SK-N-SH (cell line): Measurements from ENCODE around the gene RELN. TPM values are rescaled to one million over a fixed set of nuclear protein-coding genes. Genes with fewer than 3 reads are reported as not detected.

Experiments used
- CTCF ChIA-PET: fragments of 300-600, 350-600 bp; formaldehyde crosslinking; extraction: SDS; loops from one replicate; lab custom pipeline; 2021; lab: Yijun Ruan, JAX
- POLR2A ChIA-PET: fragments of 350-600 bp; sonication (Branson Sonifier 250); formaldehyde crosslinking; extraction: SDS; loops from one replicate; lab custom pipeline; 2020; ENCODE audit warnings: antibody characterized with exemption, inconsistent platforms; lab: Yijun Ruan, JAX
- DNase-seq: peaks from one replicate; pipeline ENCODE4 v3.0.0; 2012
- H2AFZ ChIP-seq: fragments of 200-600 bp; sonication (generic); 2 replicates; pipeline ENCODE4 v1.8.1; 2016; ENCODE audit warnings: antibody characterized with exemption, mild to moderate bottlenecking, low read depth
- H3F3A ChIP-seq: fragments of 200-600 bp; sonication (generic); replicated peaks from 2 replicates; pipeline ENCODE3; 2016; ENCODE audit warnings: antibody characterized with exemption, mild to moderate bottlenecking; ENCODE audit not compliant: insufficient read depth
- H3K27ac ChIP-seq, 2 experiments: fragments of 200-500 bp in 1 of 2; fragments of 200-600 bp in 1 of 2; sonication (Bioruptor generic) in 1 of 2; sonication (generic), shearing (Covaris generic) in 1 of 2; 2 replicates each; pipeline versions ENCODE4 v1.5.1 to v1.6.1; 2014 to 2016; ENCODE audit warnings: low read depth in 2 of 2, inconsistent platforms in 1 of 2, low read length in 1 of 2, mild to moderate bottlenecking in 1 of 2, mixed read lengths in 1 of 2
- H3K27me3 ChIP-seq: fragments of 200-600 bp; sonication (generic), shearing (Covaris generic); 2 replicates; pipeline ENCODE4 v1.6.1; 2016; ENCODE audit warnings: mixed run types; ENCODE audit not compliant: insufficient read depth
- H3K36me3 ChIP-seq, 2 experiments: fragments of 200-500 bp in 1 of 2; fragments of 200-600 bp in 1 of 2; sonication (Bioruptor generic) in 1 of 2; sonication (generic) in 1 of 2; replicated peaks in 1 of 2; 2 replicates each; pipeline versions ENCODE3 to v1.5.1; 2014 to 2016; ENCODE audit warnings: low read length in 1 of 2, mild to moderate bottlenecking in 1 of 2; ENCODE audit not compliant: insufficient read depth in 2 of 2, control insufficient read depth in 1 of 2
- H3K4me1 ChIP-seq, 2 experiments: fragments of 200-500 bp in 1 of 2; fragments of 200-600 bp in 1 of 2; sonication (Bioruptor generic) in 1 of 2; sonication (generic), shearing (Covaris generic) in 1 of 2; 2 replicates each; pipeline versions ENCODE4 v1.5.1 to v1.6.1; 2014 to 2016; ENCODE audit warnings: low read depth in 1 of 2, low read length in 1 of 2, mixed run types in 1 of 2; ENCODE audit not compliant: insufficient read depth in 2 of 2, control insufficient read depth in 1 of 2
- H3K4me2 ChIP-seq: fragments of 200-600 bp; sonication (generic), shearing (Covaris generic); 2 replicates; pipeline ENCODE4 v1.6.1; 2017; ENCODE audit warnings: mixed run types
- H3K4me3 ChIP-seq, 2 experiments: fragments of 200-500 bp in 1 of 2; fragments of 200-600 bp in 1 of 2; sonication (Bioruptor generic) in 1 of 2; sonication (generic), shearing (Covaris generic) in 1 of 2; 2 replicates each; pipeline versions ENCODE4 v1.5.1 to v1.8.1; 2014 to 2016; ENCODE audit warnings: low read depth in 2 of 2, inconsistent platforms in 1 of 2, low read length in 1 of 2, mild to moderate bottlenecking in 1 of 2, mixed read lengths in 1 of 2, moderate library complexity in 1 of 2
- H3K79me2 ChIP-seq: fragments of 200-600 bp; sonication (generic); 2 replicates; pipeline ENCODE4 v1.8.1; 2017; ENCODE audit warnings: mild to moderate bottlenecking; ENCODE audit not compliant: insufficient read depth
- H3K9ac ChIP-seq: fragments of 200-600 bp; sonication (generic); 2 replicates; pipeline ENCODE4 v1.6.1; 2017; ENCODE audit warnings: mixed run types
- H3K9me2 ChIP-seq: fragments of 200-600 bp; sonication (generic); 2 replicates; pipeline ENCODE4 v1.6.1; 2017; ENCODE audit warnings: mixed run types
- H3K9me3 ChIP-seq: fragments of 200-600 bp; sonication (generic); 2 replicates; pipeline ENCODE4 v1.6.1; 2017; ENCODE audit warnings: mixed run types, mild to moderate bottlenecking, moderate library complexity
- H4K20me1 ChIP-seq: fragments of 200-600 bp; sonication (generic); 2 replicates; pipeline ENCODE4 v1.6.1; 2017; ENCODE audit warnings: mild to moderate bottlenecking, mixed run types; ENCODE audit not compliant: insufficient read depth
- FOSL2 ChIP-seq: IDR thresholded peaks from 2 replicates; pipeline ENCODE4 v1.4.0; 2012; ENCODE audit warnings: low read depth, mild to moderate bottlenecking, moderate library complexity, borderline replicate concordance
- FOXM1 ChIP-seq: IDR thresholded peaks from 2 replicates; pipeline ENCODE4 v1.4.0; 2012; ENCODE audit warnings: low read depth, mild to moderate bottlenecking
- GABPA ChIP-seq: IDR thresholded peaks from 2 replicates; pipeline ENCODE4 v1.4.0; 2012; ENCODE audit warnings: low read depth, mild to moderate bottlenecking
- JUND ChIP-seq: IDR thresholded peaks from 2 replicates; pipeline ENCODE4 v1.4.0; 2012
- NRF1 ChIP-seq: IDR thresholded peaks from 2 replicates; pipeline ENCODE4 v1.6.1; 2012; ENCODE audit warnings: low read depth, mild to moderate bottlenecking, low read length
- RFX5 ChIP-seq: IDR thresholded peaks from 2 replicates; pipeline ENCODE4 v1.6.1; 2012; ENCODE audit warnings: mild to moderate bottlenecking, improper control_type of control experiment, low read length
- RXRA ChIP-seq: IDR thresholded peaks from 2 replicates; pipeline ENCODE4 v1.4.0; 2012; ENCODE audit warnings: low read depth, mild to moderate bottlenecking, borderline replicate concordance
- WGBS: methylation state at CpG from one replicate; pipeline ENCODE4 v1.1.6; 2017; ENCODE audit warnings: low lambda C conversion rate; 5-methylcytosine and 5-hydroxymethylcytosine counted together
- polyA plus RNA-seq, 3 experiments: library from polyadenylated mRNA; depleted of rRNA; stranded (reverse); fragments of >200 nt; gene quantifications; 2 replicates each; pipeline ENCODE4 v1.2.3, GENCODE V29; 2012
- TF ChIP-seq, protein P1 (sequence below): IDR thresholded peaks from 2 replicates; pipeline ENCODE4 v1.6.1; 2012; ENCODE audit warnings: mild to moderate bottlenecking, low read depth, low read length, moderate library complexity
- TF ChIP-seq, protein P2 (sequence below): IDR thresholded peaks from 2 replicates; pipeline ENCODE4 v1.4.0; 2012; ENCODE audit warnings: low read depth, borderline replicate concordance

The RELN gene
- polyA plus RNA-seq, 1 of the 3 experiments (the other 2 are of a cell fraction), result 0.02 TPM

DNA sequence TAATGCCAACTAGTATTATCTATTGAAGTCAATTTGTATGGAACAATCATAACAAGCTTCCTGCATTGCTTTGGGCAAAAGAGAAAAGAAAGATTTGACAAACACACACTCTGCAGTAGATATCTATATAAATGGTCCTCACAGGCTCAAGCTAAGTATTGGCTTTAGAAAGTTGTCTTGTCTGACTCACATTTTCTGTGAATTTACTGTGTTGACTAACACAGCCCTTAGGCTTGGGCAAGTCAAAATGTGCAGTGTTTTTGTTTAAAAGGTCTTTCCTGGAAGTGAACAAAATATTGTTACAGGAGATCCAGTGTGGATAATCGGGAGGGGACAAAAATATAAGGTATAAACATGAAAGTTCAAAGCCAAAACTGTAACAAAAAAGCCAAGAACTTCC is 194.4 kb downstream of the RELN start:
- H3K9ac ChIP-seq, result no peak overlapping the region
- no peaks in the 10 kb centered on the region for H3F3A ChIP-seq
- 13% methylated on average over 1 of the region's 1 CpG for WGBS
- H3K9me2 ChIP-seq, result no peaks in the 10 kb centered on the region
- no peak for DNase-seq
- no peak overlapping the region for H3K4me2 ChIP-seq
- TF ChIP-seq RXRA, result no peak
- TF ChIP-seq, protein P1, sequence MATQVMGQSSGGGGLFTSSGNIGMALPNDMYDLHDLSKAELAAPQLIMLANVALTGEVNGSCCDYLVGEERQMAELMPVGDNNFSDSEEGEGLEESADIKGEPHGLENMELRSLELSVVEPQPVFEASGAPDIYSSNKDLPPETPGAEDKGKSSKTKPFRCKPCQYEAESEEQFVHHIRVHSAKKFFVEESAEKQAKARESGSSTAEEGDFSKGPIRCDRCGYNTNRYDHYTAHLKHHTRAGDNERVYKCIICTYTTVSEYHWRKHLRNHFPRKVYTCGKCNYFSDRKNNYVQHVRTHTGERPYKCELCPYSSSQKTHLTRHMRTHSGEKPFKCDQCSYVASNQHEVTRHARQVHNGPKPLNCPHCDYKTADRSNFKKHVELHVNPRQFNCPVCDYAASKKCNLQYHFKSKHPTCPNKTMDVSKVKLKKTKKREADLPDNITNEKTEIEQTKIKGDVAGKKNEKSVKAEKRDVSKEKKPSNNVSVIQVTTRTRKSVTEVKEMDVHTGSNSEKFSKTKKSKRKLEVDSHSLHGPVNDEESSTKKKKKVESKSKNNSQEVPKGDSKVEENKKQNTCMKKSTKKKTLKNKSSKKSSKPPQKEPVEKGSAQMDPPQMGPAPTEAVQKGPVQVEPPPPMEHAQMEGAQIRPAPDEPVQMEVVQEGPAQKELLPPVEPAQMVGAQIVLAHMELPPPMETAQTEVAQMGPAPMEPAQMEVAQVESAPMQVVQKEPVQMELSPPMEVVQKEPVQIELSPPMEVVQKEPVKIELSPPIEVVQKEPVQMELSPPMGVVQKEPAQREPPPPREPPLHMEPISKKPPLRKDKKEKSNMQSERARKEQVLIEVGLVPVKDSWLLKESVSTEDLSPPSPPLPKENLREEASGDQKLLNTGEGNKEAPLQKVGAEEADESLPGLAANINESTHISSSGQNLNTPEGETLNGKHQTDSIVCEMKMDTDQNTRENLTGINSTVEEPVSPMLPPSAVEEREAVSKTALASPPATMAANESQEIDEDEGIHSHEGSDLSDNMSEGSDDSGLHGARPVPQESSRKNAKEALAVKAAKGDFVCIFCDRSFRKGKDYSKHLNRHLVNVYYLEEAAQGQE, result no peak
- TF ChIP-seq FOSL2, result no peak
- no peak for TF ChIP-seq GABPA
- no peak overlapping the region for H3K27ac ChIP-seq
- H3K9me3 ChIP-seq, result no peaks in the 10 kb centered on the region
- no peaks in the 10 kb centered on the region for H3K27me3 ChIP-seq
- no peak overlapping the region for H2AFZ ChIP-seq
- H3K4me3 ChIP-seq, result no peak overlapping the region
- POLR2A ChIA-PET, result no interaction called here
- no peaks in the 10 kb centered on the region for H3K79me2 ChIP-seq
- H4K20me1 ChIP-seq, result no peaks in the 10 kb centered on the region
- H3K36me3 ChIP-seq, result no peaks in the 10 kb centered on the region
- CTCF ChIA-PET, result interaction anchor here (1.3 to 1.6 kb wide), 2 partner anchors 12 to 199 kb away, joined by 4 read pairs; no protein-coding TSS in a partner anchor
- H3K4me1 ChIP-seq, result peaks cover 0 to 5% of the 10 kb centered on the region in 2 experiments; a peak in 2 of 4 replicates

DNA sequence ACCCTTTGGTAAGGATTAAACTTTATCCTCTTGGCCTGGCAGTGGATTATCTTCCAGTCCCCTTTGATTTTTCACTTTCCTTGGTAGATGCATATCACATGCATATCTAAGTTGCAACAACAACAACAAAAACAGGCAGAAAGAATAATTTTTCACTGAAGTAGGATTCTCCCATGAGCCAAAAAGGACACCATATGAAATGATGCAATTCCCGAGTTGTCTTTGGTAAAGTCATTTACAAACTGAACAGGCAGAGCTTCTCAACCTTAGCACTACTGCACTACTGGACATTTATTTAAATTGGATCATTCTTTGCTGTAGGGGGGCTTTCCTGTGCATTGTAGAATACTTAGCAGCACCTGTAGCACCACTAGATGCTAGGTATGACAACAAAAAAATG is 195.0 kb downstream of the RELN start:
- Histone ChIP-seq H2AFZ (no peak overlapping the region), H3K4me2 (no peak overlapping the region), H3K79me2 (no peaks in the 10 kb centered on the region), H4K20me1 (no peaks in the 10 kb centered on the region), H3F3A (no peaks in the 10 kb centered on the region), H3K4me1 (peaks cover 0 to 5% of the 10 kb centered on the region in 2 experiments; a peak in 2 of 4 replicates), H3K9me2 (no peaks in the 10 kb centered on the region), H3K4me3 (no peak overlapping the region)
- 31% methylated on average over 1 of the region's 1 CpG for WGBS
- TF ChIP-seq RFX5 (no peak), JUND (no peak), FOXM1 (no peak), NRF1 (no peak)
- TF ChIP-seq, protein P2, sequence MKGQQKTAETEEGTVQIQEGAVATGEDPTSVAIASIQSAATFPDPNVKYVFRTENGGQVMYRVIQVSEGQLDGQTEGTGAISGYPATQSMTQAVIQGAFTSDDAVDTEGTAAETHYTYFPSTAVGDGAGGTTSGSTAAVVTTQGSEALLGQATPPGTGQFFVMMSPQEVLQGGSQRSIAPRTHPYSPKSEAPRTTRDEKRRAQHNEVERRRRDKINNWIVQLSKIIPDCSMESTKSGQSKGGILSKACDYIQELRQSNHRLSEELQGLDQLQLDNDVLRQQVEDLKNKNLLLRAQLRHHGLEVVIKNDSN, result no peak
- TF ChIP-seq, all 33 proteins: peak for 0
- no peaks in the 10 kb centered on the region for H3K27me3 ChIP-seq
- H3K36me3 ChIP-seq, result no peaks in the 10 kb centered on the region
- no peak overlapping the region for H3K27ac ChIP-seq
- ChIA-PET POLR2A (no interaction called here), CTCF (interaction anchor here (1.3 to 1.6 kb wide), 2 partner anchors 13 to 198 kb away, joined by 4 read pairs; no protein-coding TSS in a partner anchor)
- no peaks in the 10 kb centered on the region for H3K9me3 ChIP-seq
- DNase-seq, result no peak
- no peak overlapping the region for H3K9ac ChIP-seq
